NB4 (cell line): ENCODE data around the gene GPX3.
A peak's percentile ranks its signal among the peaks of the same experiment; 100 is the strongest.

ENCODE experiments used
- DNase-seq: peaks from one replicate; pipeline ENCODE4 v3.0.0; 2010; ENCODE audit warnings: low read depth
- H3K4me3 ChIP-seq: one replicate; pipeline ENCODE4 v1.5.1; 2011; ENCODE audit warnings: mild to moderate bottlenecking, low read depth, low read length, moderate library complexity
- CTCF ChIP-seq: IDR thresholded peaks from one replicate; pipeline ENCODE4 v1.5.1; 2012; ENCODE audit warnings: low read depth, low read length
- MAX ChIP-seq: IDR thresholded peaks from 2 replicates; pipeline ENCODE4 v1.6.1; 2011; ENCODE audit warnings: low read depth, low read length
- MYC ChIP-seq: IDR thresholded peaks from 2 replicates; pipeline ENCODE4 v1.6.1; 2011; ENCODE audit warnings: low read depth, low read length
- POLR2A ChIP-seq: IDR thresholded peaks from 2 replicates; pipeline ENCODE4 v1.6.1; 2011; ENCODE audit warnings: mild to moderate bottlenecking; ENCODE audit not compliant: insufficient read length; ENCODE audit errors: extremely low read depth

Gene GPX3

GRCh38 chr5:151062405-151063141 is 42.2 kb downstream of the GPX3 start:
- DNase-seq: no peak
- H3K4me3 ChIP-seq: no peak overlapping the region
- no peak for TF ChIP-seq MYC
- no peak for TF ChIP-seq CTCF
- TF ChIP-seq MAX: no peak
- no peak for TF ChIP-seq POLR2A

GRCh38 chr5:151063142-151063989 is 43.0 kb downstream of the GPX3 start:
- TF ChIP-seq CTCF: no peak
- no peak for TF ChIP-seq MYC
- no peak for TF ChIP-seq POLR2A
- no peak for TF ChIP-seq MAX
- no peak overlapping the region for H3K4me3 ChIP-seq
- peak; percentile 78 for DNase-seq

GRCh38 chr5:151064916-151065499 is 44.6 kb downstream of the GPX3 start:
- TF ChIP-seq MAX: no peak
- no peak for TF ChIP-seq CTCF
- TF ChIP-seq MYC: no peak
- TF ChIP-seq POLR2A: no peak
- no peak for DNase-seq
- H3K4me3 ChIP-seq: no peak overlapping the region

GRCh38 chr5:151065609-151066008 is 45.2 kb downstream of the GPX3 start:
- H3K4me3 ChIP-seq: no peak overlapping the region
- TF ChIP-seq MYC: no peak
- no peak for TF ChIP-seq POLR2A
- no peak for TF ChIP-seq MAX
- no peak for TF ChIP-seq CTCF
- no peak for DNase-seq

- H3K4me3 ChIP-seq: no peak overlapping the region
- no peak for TF ChIP-seq CTCF
- TF ChIP-seq MYC: no peak
- no peak for TF ChIP-seq MAX
- DNase-seq: no peak
Observed at GRCh38 chr5:151066920-151067319, 46.5 kb downstream of the GPX3 start.
